GM18505 (cell line): ENCODE measurements around the gene ERICH6.

Experiments used
- ATAC-seq: cut with Tn5 transposase; IDR thresholded peaks from one replicate; pipeline ENCODE4 v1.9.1; 2021; ENCODE audit not compliant: unreplicated experiment
- POLR2A ChIP-seq: IDR thresholded peaks from 4 replicates; pipeline ENCODE4 v1.6.1; 2011; ENCODE audit warnings: borderline replicate concordance; ENCODE audit not compliant: insufficient read depth, insufficient read length; ENCODE audit errors: extremely low read depth

The ERICH6 gene

DNA sequence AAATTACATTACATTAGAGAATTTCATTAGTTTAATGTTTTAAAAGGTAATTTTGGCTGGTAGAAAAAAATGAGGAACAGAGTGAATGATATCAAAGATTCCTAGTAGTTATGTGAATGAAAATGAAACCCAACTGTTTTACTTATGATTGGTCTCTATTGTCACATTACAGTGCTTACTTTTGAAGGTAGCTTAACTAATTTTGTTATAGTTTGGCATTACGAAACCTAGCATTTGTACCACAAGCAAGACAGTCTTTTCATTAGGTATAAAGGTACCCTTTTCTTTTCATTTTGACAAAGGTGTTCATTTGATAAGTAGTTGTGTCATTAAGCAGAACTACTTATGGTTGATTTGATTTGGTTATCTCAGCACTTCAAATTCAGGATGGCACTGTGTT lies 93.7 kb downstream of the ERICH6 start:
- no peak for TF ChIP-seq POLR2A
- no peak for ATAC-seq
